HG02571 (cell line): ENCODE data around the gene ACSF3.
"Not testable (repeated sequence)": the region's sequence is repeated elsewhere in the genome, so short reads cannot be mapped to it uniquely, and the experiment has no call there.

Experiments used
- ATAC-seq: cut with Tn5 transposase; IDR thresholded peaks from one replicate; pipeline ENCODE4 v1.9.1; 2021; ENCODE audit warnings: mild to moderate bottlenecking, moderate library complexity; ENCODE audit not compliant: unreplicated experiment

ACSF3 gene

GRCh38 chr16:89072548-89073130 is 21.0 kb upstream of the ACSF3 start:
- no peak for ATAC-seq

GRCh38 chr16:89073346-89074071 is 20.1 kb upstream of the ACSF3 start:
- ATAC-seq: no peak

GRCh38 chr16:89074072-89074674 is 19.5 kb upstream of the ACSF3 start:
- not testable (repeated sequence) for ATAC-seq

GRCh38 chr16:89074803-89075688 is 18.6 kb upstream of the ACSF3 start:
- no peak for ATAC-seq

GRCh38 chr16:89076159-89076558 is 17.5 kb upstream of the ACSF3 start:
- ATAC-seq: no peak

- ATAC-seq: no peak
Measured at GRCh38 chr16:89077076-89077475, 16.6 kb upstream of the ACSF3 start.

- no peak for ATAC-seq
Measured at GRCh38 chr16:89078172-89078571, 15.5 kb upstream of the ACSF3 start.

- ATAC-seq: no peak
Measured at GRCh38 chr16:89079434-89079980, 14.1 kb upstream of the ACSF3 start.

GRCh38 chr16:89080196-89080853 is 13.3 kb upstream of the ACSF3 start:
- no peak for ATAC-seq

- ATAC-seq: no peak
Measured at GRCh38 chr16:89081556-89081955, 12.1 kb upstream of the ACSF3 start.

GRCh38 chr16:89084411-89084810 is 9.2 kb upstream of the ACSF3 start:
- no peak for ATAC-seq

GRCh38 chr16:89084814-89085612 is 8.6 kb upstream of the ACSF3 start:
- no peak for ATAC-seq

GRCh38 chr16:89085755-89086154 is 7.9 kb upstream of the ACSF3 start:
- ATAC-seq: no peak

- ATAC-seq: no peak
Measured at GRCh38 chr16:89087922-89088497, 5.6 kb upstream of the ACSF3 start.

- no peak for ATAC-seq
Measured at GRCh38 chr16:89089120-89089519, 4.5 kb upstream of the ACSF3 start.

GRCh38 chr16:89090182-89090630 is 3.4 kb upstream of the ACSF3 start:
- no peak for ATAC-seq

GRCh38 chr16:89090669-89091426 is 2.8 kb upstream of the ACSF3 start:
- no peak for ATAC-seq

- ATAC-seq: no peak
Measured at GRCh38 chr16:89092013-89092412, 1.6 kb upstream of the ACSF3 start.

- ATAC-seq: not testable (repeated sequence)
Measured at GRCh38 chr16:89093252-89093601, 425 bp upstream of the ACSF3 start.
